Cardiac fibroblast (primary cell): ENCODE data around the gene DEFB131B.
"Not testable (repeated sequence)": the region's sequence is repeated elsewhere in the genome, so short reads cannot be mapped to it uniquely, and the experiment has no call there.

Experiments
- DNase-seq, 2 donors: peaks; one replicate each; pipeline versions ENCODE4 v3.0.0 to v3.0.0-alpha.2; 2010; ENCODE audit warnings: low read depth in 2 of 2
- H3K4me3 ChIP-seq, 2 donors: replicated peaks in 1 of 2; 1 replicate in 1 of 2; 2 replicates in 1 of 2; pipeline ENCODE4 v1.5.1; 2011; ENCODE audit warnings: low read depth in 2 of 2, low read length in 2 of 2, mild to moderate bottlenecking in 2 of 2, moderate library complexity in 1 of 2
- CTCF ChIP-seq: IDR thresholded peaks from one replicate; pipeline ENCODE4 v1.5.1; 2011; ENCODE audit warnings: low read depth, mild to moderate bottlenecking, low read length, inconsistent platforms

Gene DEFB131B

GRCh38 chr11:71878059-71878458, at the start of gene DEFB131B:
TSS of gene DEFB131B (plus strand) at chr11:71878453. CDS start at chr11:71878453, 0 bp downstream.
- not testable (repeated sequence) for DNase-seq

GRCh38 chr11:71829247-71829646, 49.0 kb upstream of the DEFB131B start:
- H3K4me3 ChIP-seq: not testable (repeated sequence)

More at GRCh38 chr11:71878059-71878458, at the start of gene DEFB131B:
- not testable (repeated sequence) for H3K4me3 ChIP-seq

GRCh38 chr11:71829686-71830085, 48.6 kb upstream of the DEFB131B start:
- not testable (repeated sequence) for DNase-seq, H3K4me3 ChIP-seq

More at GRCh38 chr11:71829247-71829646, 49.0 kb upstream of the DEFB131B start:
- DNase-seq: not testable (repeated sequence)

GRCh38 chr11:71832811-71833210, 45.4 kb upstream of the DEFB131B start, which contains the start of gene DEFB108B:
TSS of gene DEFB108B (plus strand) at chr11:71833200. CDS start at chr11:71833200, 0 bp downstream.
- H3K4me3 ChIP-seq, DNase-seq: not testable (repeated sequence)

GRCh38 chr11:71842720-71843119, 35.5 kb upstream of the DEFB131B start:
- DNase-seq, H3K4me3 ChIP-seq: not testable (repeated sequence)

- not testable (repeated sequence) for H3K4me3 ChIP-seq, DNase-seq
These were observed 34.9 kb upstream of the DEFB131B start for GRCh38 chr11:71843355-71843754.

GRCh38 chr11:71843858-71844257, 34.4 kb upstream of the DEFB131B start:
- no peak overlapping the region for H3K4me3 ChIP-seq
- no peak for DNase-seq
- TF ChIP-seq CTCF: no peak

- H3K4me3 ChIP-seq: not testable (repeated sequence)
These were observed 24.4 kb upstream of the DEFB131B start for GRCh38 chr11:71853895-71854294.

GRCh38 chr11:71855880-71856279, 22.4 kb upstream of the DEFB131B start:
- H3K4me3 ChIP-seq, DNase-seq: not testable (repeated sequence)

More at GRCh38 chr11:71853895-71854294, 24.4 kb upstream of the DEFB131B start:
- not testable (repeated sequence) for DNase-seq

- DNase-seq, H3K4me3 ChIP-seq: not testable (repeated sequence)
These were observed 17.4 kb upstream of the DEFB131B start for GRCh38 chr11:71860835-71861234.

GRCh38 chr11:71863978-71864627, 14.2 kb upstream of the DEFB131B start:
- not testable (repeated sequence) for H3K4me3 ChIP-seq
- peak; percentile 72 to 79 for DNase-seq
- peak; percentile 63 for TF ChIP-seq CTCF

- DNase-seq, H3K4me3 ChIP-seq: not testable (repeated sequence)
These were observed 11.0 kb upstream of the DEFB131B start for GRCh38 chr11:71867209-71867608.

- not testable (repeated sequence) for H3K4me3 ChIP-seq, DNase-seq
These were observed 8.3 kb upstream of the DEFB131B start for GRCh38 chr11:71869931-71870330.

GRCh38 chr11:71870661-71871060, 7.6 kb upstream of the DEFB131B start:
- DNase-seq, H3K4me3 ChIP-seq: not testable (repeated sequence)

- not testable (repeated sequence) for H3K4me3 ChIP-seq
- peak in 1 of 2 donors; percentile 7 for DNase-seq
These were observed 2.0 kb upstream of the DEFB131B start for GRCh38 chr11:71876262-71876661.

GRCh38 chr11:71885806-71886205, 7.6 kb downstream of the DEFB131B start:
- not testable (repeated sequence) for H3K4me3 ChIP-seq, DNase-seq
